GM23248 (cell line): ENCODE results near the gene EVA1B.

ENCODE experiments used
- EZH2 ChIP-seq: fragments of 200-600 bp; sonication (generic); IDR thresholded peaks from 2 replicates; pipeline ENCODE4 v1.6.1; 2018; ENCODE audit warnings: antibody characterized with exemption, mild to moderate bottlenecking; ENCODE audit not compliant: insufficient read depth, poor library complexity, severe bottlenecking
- EZH2phosphoT487 ChIP-seq: fragments of 200-600 bp; sonication (generic); IDR thresholded peaks from 2 replicates; pipeline ENCODE4 v1.6.1; 2018; ENCODE audit warnings: antibody characterized with exemption, moderate library complexity, mild to moderate bottlenecking, low read depth; ENCODE audit not compliant: insufficient read depth

- TF ChIP-seq EZH2 (no peak), EZH2phosphoT487 (no peak)
Measured at GRCh38 chr1:36326499-36326898, 3.1 kb upstream of the EVA1B start.
